ENCODE data around the gene C1QTNF12. TPM values are rescaled to one million over a fixed set of nuclear protein-coding genes. Genes with fewer than 3 reads are reported as not detected.
"Not testable (repeated sequence)": the region's sequence is repeated elsewhere in the genome, so short reads cannot be mapped to it uniquely, and the experiment has no call there.

The C1QTNF12 gene
- total and polyA plus RNA-seq, 4 donors, result 1.2 to 3.0 (median 2.0) TPM

- H3K27ac ChIP-seq (ENCODE audit: low read depth in 1 of 2, low read length in 1 of 2), result no peak overlapping the region
- peaks cover 0 to 4% (median 0%) of the 10 kb centered on the region in 4 donors for H3K9me3 ChIP-seq (ENCODE audit: control insufficient read depth in 4 of 4, insufficient read depth in 3 of 4, low read length in 3 of 4)
- no peak for TF ChIP-seq CTCF (IDR thresholded peaks at IDR 0.05; ENCODE audit: control extremely low read depth, extremely low read depth)
- ATAC-seq (ENCODE audit: insufficient read depth, low FRiP score), result no peak
- no peaks in the 10 kb centered on the region for H3K36me3 ChIP-seq (ENCODE audit: control insufficient read depth in 4 of 4, insufficient read depth in 4 of 4, low read length in 4 of 4)
- H3K4me1 ChIP-seq (ENCODE audit: control insufficient read depth in 5 of 5, insufficient read depth in 5 of 5, low read length in 5 of 5), result no peaks in the 10 kb centered on the region
- DNase-seq, result peak in 1 of 3 donors; percentile 7
- WGBS, 2 donors, result 91 to 92% methylated on average over 8 of the region's 8 CpGs
- peaks cover 0 to 5% (median 0%) of the 10 kb centered on the region in 3 donors for H3K27me3 ChIP-seq (ENCODE audit: control insufficient read depth in 3 of 3, insufficient read depth in 3 of 3, low read length in 2 of 3)
- H3K9ac ChIP-seq (ENCODE audit: insufficient read depth in 1 of 2, low read length in 2 of 2), result no peak overlapping the region
- H3K4me3 ChIP-seq, result no peak overlapping the region
These were observed 49.4 kb downstream of the C1QTNF12 start for GRCh38 chr1:1197188-1197500.

GRCh38 chr1:1196431-1197187, 49.9 kb downstream of the C1QTNF12 start:
- H3K4me1 ChIP-seq (ENCODE audit: control insufficient read depth in 5 of 5, insufficient read depth in 5 of 5, low read length in 5 of 5), result no peaks in the 10 kb centered on the region
- WGBS, 2 donors, result 87 to 89% methylated on average over 12 to 13 of the region's 13 CpGs
- TF ChIP-seq CTCF (IDR thresholded peaks at IDR 0.05; ENCODE audit: control extremely low read depth, extremely low read depth), result no peak
- H3K9ac ChIP-seq (ENCODE audit: insufficient read depth in 1 of 2, low read length in 2 of 2), result no peak overlapping the region
- ATAC-seq (ENCODE audit: insufficient read depth, low FRiP score), result no peak
- peaks cover 0 to 5% (median 0%) of the 10 kb centered on the region in 3 donors for H3K27me3 ChIP-seq (ENCODE audit: control insufficient read depth in 3 of 3, insufficient read depth in 3 of 3, low read length in 2 of 3)
- peak in 1 of 3 donors; percentile 12 for DNase-seq
- H3K36me3 ChIP-seq (ENCODE audit: control insufficient read depth in 4 of 4, insufficient read depth in 4 of 4, low read length in 4 of 4), result no peaks in the 10 kb centered on the region
- no peak overlapping the region for H3K4me3 ChIP-seq
- no peak overlapping the region for H3K27ac ChIP-seq (ENCODE audit: low read depth in 1 of 2, low read length in 1 of 2)
- H3K9me3 ChIP-seq (ENCODE audit: control insufficient read depth in 4 of 4, insufficient read depth in 3 of 4, low read length in 3 of 4), result peaks cover 0 to 4% (median 0%) of the 10 kb centered on the region in 4 donors

GRCh38 chr1:1195726-1196125, 50.8 kb downstream of the C1QTNF12 start:
- not testable (repeated sequence) for H3K4me1 ChIP-seq (ENCODE audit: control insufficient read depth in 5 of 5, insufficient read depth in 5 of 5, low read length in 5 of 5); H3K9ac ChIP-seq (ENCODE audit: insufficient read depth in 1 of 2, low read length in 2 of 2); H3K27ac ChIP-seq (ENCODE audit: low read depth in 1 of 2, low read length in 1 of 2); ATAC-seq (ENCODE audit: insufficient read depth, low FRiP score); H3K36me3 ChIP-seq (ENCODE audit: control insufficient read depth in 4 of 4, insufficient read depth in 4 of 4, low read length in 4 of 4); H3K27me3 ChIP-seq (ENCODE audit: control insufficient read depth in 3 of 3, insufficient read depth in 3 of 3, low read length in 2 of 3); H3K4me3 ChIP-seq; DNase-seq; H3K9me3 ChIP-seq (ENCODE audit: control insufficient read depth in 4 of 4, insufficient read depth in 3 of 4, low read length in 3 of 4)
- 97 to 98% methylated on average over 6 of the region's 6 CpGs for WGBS, 2 donors

GRCh38 chr1:1194723-1195122, 51.8 kb downstream of the C1QTNF12 start:
- ATAC-seq (ENCODE audit: insufficient read depth, low FRiP score), result no peak

More at GRCh38 chr1:1194723-1195122, 51.8 kb downstream of the C1QTNF12 start:
- no peak overlapping the region for H3K27ac ChIP-seq (ENCODE audit: low read depth in 1 of 2, low read length in 1 of 2)
- no peak overlapping the region for H3K4me3 ChIP-seq
- DNase-seq, result no peak
- 77 to 92% methylated on average over 3 of the region's 3 CpGs for WGBS, 2 donors
- H3K4me1 ChIP-seq (ENCODE audit: control insufficient read depth in 5 of 5, insufficient read depth in 5 of 5, low read length in 5 of 5), result no peaks in the 10 kb centered on the region
- no peak overlapping the region for H3K9ac ChIP-seq (ENCODE audit: insufficient read depth in 1 of 2, low read length in 2 of 2)
- TF ChIP-seq CTCF (IDR thresholded peaks at IDR 0.05; ENCODE audit: control extremely low read depth, extremely low read depth), result no peak
- H3K9me3 ChIP-seq (ENCODE audit: control insufficient read depth in 4 of 4, insufficient read depth in 3 of 4, low read length in 3 of 4), result peaks cover 0 to 4% (median 0%) of the 10 kb centered on the region in 4 donors
- no peaks in the 10 kb centered on the region for H3K36me3 ChIP-seq (ENCODE audit: control insufficient read depth in 4 of 4, insufficient read depth in 4 of 4, low read length in 4 of 4)
- no peaks in the 10 kb centered on the region for H3K27me3 ChIP-seq (ENCODE audit: control insufficient read depth in 3 of 3, insufficient read depth in 3 of 3, low read length in 2 of 3)

Small RNA genes lying within 50 kb of the gene (small RNA-seq; reads per million reads assigned to genes)
- gene MIR6726 (ENCODE audit: low replicate concordance), result 0.08 reads per million

Other genes with a start within 250 kb of the C1QTNF12 start
- 10 to 100 TPM; 13.5 to 47.9 TPM for gene HES4, start 246.6 kb downstream of the C1QTNF12 start, total RNA-seq
- 10 to 100 TPM; 16.6 to 37.7 TPM for gene HES4, start 246.6 kb downstream of the C1QTNF12 start, polyA plus RNA-seq
- 10 to 100 TPM; 12.7 to 53.6 TPM for gene ISG15, start 233.2 kb downstream of the C1QTNF12 start, total RNA-seq
- gene ISG15, start 233.2 kb downstream of the C1QTNF12 start, polyA plus RNA-seq, result 100 to 1,000 TPM; 208 to 234 TPM
- 100 to 1,000 TPM; 103 to 124 TPM for gene AGRN, start 226.6 kb downstream of the C1QTNF12 start, total RNA-seq
- 10 to 100 TPM; 30.7 to 67.4 TPM for gene AGRN, start 226.6 kb downstream of the C1QTNF12 start, polyA plus RNA-seq
- gene RNF223, start 172.4 kb downstream of the C1QTNF12 start, total RNA-seq, result 1 to 10 TPM in 1 of 2 donors, under 1 TPM in 1; 0.54 to 2.4 TPM
- 1 to 10 TPM in 1 of 2 donors, under 1 TPM in 1; 0.57 to 2.3 TPM for gene RNF223, start 172.4 kb downstream of the C1QTNF12 start, polyA plus RNA-seq
- 10 to 100 TPM in 1 of 2 donors, 1 to 10 TPM in 1; 9.9 to 19.2 TPM for gene C1orf159, start 130.6 kb downstream of the C1QTNF12 start, total RNA-seq
- gene C1orf159, start 130.6 kb downstream of the C1QTNF12 start, polyA plus RNA-seq, result 10 to 100 TPM in 1 of 2 donors, 1 to 10 TPM in 1; 9.5 to 16.7 TPM
- 10 to 100 TPM in 1 of 2 donors, 1 to 10 TPM in 1; 4.8 to 19.7 TPM for gene TTLL10, start 72.8 kb downstream of the C1QTNF12 start, total RNA-seq
- 1 to 10 TPM; 3.7 to 4.3 TPM for gene TTLL10, start 72.8 kb downstream of the C1QTNF12 start, polyA plus RNA-seq
- 1 to 10 TPM; 2.7 to 4.0 TPM for gene TNFRSF18, start 40.1 kb downstream of the C1QTNF12 start, total RNA-seq
- 1 to 10 TPM; 1.8 to 2.1 TPM for gene TNFRSF18, start 40.1 kb downstream of the C1QTNF12 start, polyA plus RNA-seq
- gene TNFRSF4, start 32.6 kb downstream of the C1QTNF12 start, total RNA-seq, result 1 to 10 TPM; 3.6 to 5.3 TPM
- 10 to 100 TPM in 1 of 2 donors, 1 to 10 TPM in 1; 8.5 to 11.3 TPM for gene TNFRSF4, start 32.6 kb downstream of the C1QTNF12 start, polyA plus RNA-seq
- 100 to 1,000 TPM in 1 of 2 donors, 10 to 100 TPM in 1; 65.7 to 189 TPM for gene SDF4, start 14.7 kb downstream of the C1QTNF12 start, total RNA-seq
- gene SDF4, start 14.7 kb downstream of the C1QTNF12 start, polyA plus RNA-seq, result 100 to 1,000 TPM; 108 to 178 TPM
- gene B3GALT6, start 14.5 kb downstream of the C1QTNF12 start, total RNA-seq, result 10 to 100 TPM in 1 of 2 donors, 1 to 10 TPM in 1; 7.0 to 28.3 TPM
- 10 to 100 TPM; 12.7 to 18.9 TPM for gene B3GALT6, start 14.5 kb downstream of the C1QTNF12 start, polyA plus RNA-seq
- 10 to 100 TPM; 36.0 to 57.4 TPM for gene UBE2J2, start 27.1 kb upstream of the C1QTNF12 start, total RNA-seq
- 10 to 100 TPM; 45.9 to 48.2 TPM for gene UBE2J2, start 27.1 kb upstream of the C1QTNF12 start, polyA plus RNA-seq
- 1 to 10 TPM; 2.3 to 2.4 TPM for gene SCNN1D, start 33.7 kb upstream of the C1QTNF12 start, total RNA-seq
- 1 to 10 TPM in 1 of 2 donors, under 1 TPM in 1; 0.94 to 3.5 TPM for gene SCNN1D, start 33.7 kb upstream of the C1QTNF12 start, polyA plus RNA-seq
- gene ACAP3, start 61.2 kb upstream of the C1QTNF12 start, total RNA-seq, result 10 to 100 TPM; 33.6 to 62.8 TPM
- gene ACAP3, start 61.2 kb upstream of the C1QTNF12 start, polyA plus RNA-seq, result 10 to 100 TPM; 18.7 to 42.0 TPM
- 10 to 100 TPM; 11.3 to 21.1 TPM for gene PUSL1, start 61.9 kb upstream of the C1QTNF12 start, total RNA-seq
- gene PUSL1, start 61.9 kb upstream of the C1QTNF12 start, polyA plus RNA-seq, result 10 to 100 TPM; 16.1 to 23.7 TPM
- gene INTS11, start 77.9 kb upstream of the C1QTNF12 start, total RNA-seq, result 100 to 1,000 TPM in 1 of 2 donors, 10 to 100 TPM in 1; 89.8 to 102 TPM
- gene INTS11, start 77.9 kb upstream of the C1QTNF12 start, polyA plus RNA-seq, result 100 to 1,000 TPM in 1 of 2 donors, 10 to 100 TPM in 1; 91.2 to 130 TPM
- 10 to 100 TPM; 14.2 to 24.2 TPM for gene CPTP, start 78.1 kb upstream of the C1QTNF12 start, total RNA-seq
- gene CPTP, start 78.1 kb upstream of the C1QTNF12 start, polyA plus RNA-seq, result 10 to 100 TPM; 10.9 to 32.0 TPM
- gene TAS1R3, start 84.6 kb upstream of the C1QTNF12 start, total RNA-seq, result 1 to 10 TPM in 1 of 2 donors, under 1 TPM in 1; 0.67 to 1.3 TPM
- under 1 TPM; 0.13 to 0.43 TPM for gene TAS1R3, start 84.6 kb upstream of the C1QTNF12 start, polyA plus RNA-seq
- gene DVL1, start 102.7 kb upstream of the C1QTNF12 start, total RNA-seq, result 10 to 100 TPM; 39.2 to 79.1 TPM
- gene DVL1, start 102.7 kb upstream of the C1QTNF12 start, polyA plus RNA-seq, result 10 to 100 TPM; 48.8 to 76.9 TPM
- gene MXRA8, start 111.8 kb upstream of the C1QTNF12 start, total RNA-seq, result 100 to 1,000 TPM in 1 of 2 donors, 10 to 100 TPM in 1; 68.9 to 213 TPM
- gene MXRA8, start 111.8 kb upstream of the C1QTNF12 start, polyA plus RNA-seq, result 10 to 100 TPM; 38.5 to 65.0 TPM
- gene AURKAIP1, start 128.5 kb upstream of the C1QTNF12 start, total RNA-seq, result 100 to 1,000 TPM in 1 of 2 donors, 10 to 100 TPM in 1; 43.5 to 157 TPM
- gene AURKAIP1, start 128.5 kb upstream of the C1QTNF12 start, polyA plus RNA-seq, result 100 to 1,000 TPM; 179 to 208 TPM
- gene CCNL2, start 152.6 kb upstream of the C1QTNF12 start, total RNA-seq, result 100 to 1,000 TPM; 157 to 385 TPM
- gene CCNL2, start 152.6 kb upstream of the C1QTNF12 start, polyA plus RNA-seq, result 100 to 1,000 TPM in 1 of 2 donors, 10 to 100 TPM in 1; 97.9 to 230 TPM
- gene MRPL20, start 160.6 kb upstream of the C1QTNF12 start, total RNA-seq, result 100 to 1,000 TPM in 1 of 2 donors, 10 to 100 TPM in 1; 60.1 to 115 TPM
- gene MRPL20, start 160.6 kb upstream of the C1QTNF12 start, polyA plus RNA-seq, result 100 to 1,000 TPM; 129 to 181 TPM
- 10 to 100 TPM; 30.2 to 54.2 TPM for gene ANKRD65, start 174.6 kb upstream of the C1QTNF12 start, total RNA-seq
- gene ANKRD65, start 174.6 kb upstream of the C1QTNF12 start, polyA plus RNA-seq, result 10 to 100 TPM; 13.5 to 33.5 TPM
- 10 to 100 TPM; 72.6 to 94.3 TPM for gene VWA1, start 189.0 kb upstream of the C1QTNF12 start, total RNA-seq
- 10 to 100 TPM; 51.7 to 65.6 TPM for gene VWA1, start 189.0 kb upstream of the C1QTNF12 start, polyA plus RNA-seq
- gene ATAD3C, start 203.0 kb upstream of the C1QTNF12 start, total RNA-seq, result 10 to 100 TPM in 1 of 2 donors, under 1 TPM in 1; 0.60 to 14.0 TPM
- 10 to 100 TPM; 15.7 to 18.0 TPM for gene ATAD3C, start 203.0 kb upstream of the C1QTNF12 start, polyA plus RNA-seq
- 10 to 100 TPM; 21.6 to 39.0 TPM for gene ATAD3B, start 225.0 kb upstream of the C1QTNF12 start, total RNA-seq
- gene ATAD3B, start 225.0 kb upstream of the C1QTNF12 start, polyA plus RNA-seq, result 10 to 100 TPM; 23.4 to 32.6 TPM

Data from lung (tissue), 13 donors.